Activated T-helper 1 cell treated with anti-CD3 and anti-CD28 coated beads, Interleukin-2, amount 50 U/mL, for 16 hours (primary cell): ENCODE data around the gene WNK1.
"Not testable (repeated sequence)": the region's sequence is repeated elsewhere in the genome, so short reads cannot be mapped to it uniquely, and the experiment has no call there.

Experiments
- DNase-seq, 2 donors: peaks; one replicate each; pipeline ENCODE4 v3.0.0-alpha.2; 2020; ENCODE audit warnings: low read depth in 1 of 2, low spot score in 1 of 2

WNK1 gene

DNA sequence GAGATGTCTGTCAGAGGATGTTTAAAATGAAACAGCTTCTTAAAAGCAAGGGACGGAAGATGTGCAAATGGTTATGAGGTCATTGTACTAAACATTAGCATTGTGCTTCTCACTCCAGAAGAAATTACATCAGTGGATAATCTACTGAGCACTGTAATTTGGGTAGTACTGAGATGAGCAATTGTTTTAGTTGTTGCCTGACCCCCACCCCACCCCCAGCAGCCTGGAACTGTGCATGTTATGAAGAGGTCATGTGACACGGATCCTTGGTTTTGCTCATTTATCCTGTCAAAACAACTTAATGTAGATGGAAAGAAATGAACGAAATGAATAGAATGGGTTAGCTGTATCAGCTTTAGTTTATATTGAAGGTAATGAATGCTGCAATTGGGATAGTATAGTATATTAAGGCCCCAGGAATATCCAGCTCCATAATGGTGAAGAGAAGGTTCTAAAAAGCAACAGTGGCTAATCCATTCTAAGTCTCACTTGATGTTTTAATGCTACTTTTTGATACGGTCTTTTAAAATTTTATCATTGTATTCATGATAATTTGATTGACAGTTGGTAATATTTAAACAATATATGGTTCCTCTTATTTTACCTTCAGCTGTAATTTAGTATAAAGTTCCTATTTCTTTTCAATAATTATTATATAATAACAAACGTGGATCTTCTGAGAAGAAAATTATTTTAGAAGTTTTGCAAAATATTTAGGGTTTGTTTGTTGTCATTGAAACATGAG is 58.5 kb downstream of the WNK1 start:
- DNase-seq, result no peak

GRCh38 chr12:812950-813349 is 60.6 kb downstream of the WNK1 start:
- no peak for DNase-seq

GRCh38 chr12:817456-817855 is 65.1 kb downstream of the WNK1 start:
- DNase-seq, result not testable (repeated sequence)

GRCh38 chr12:817941-818600 is 65.7 kb downstream of the WNK1 start:
- no peak for DNase-seq

GRCh38 chr12:818733-819132 is 66.4 kb downstream of the WNK1 start:
- DNase-seq, result no peak

DNA sequence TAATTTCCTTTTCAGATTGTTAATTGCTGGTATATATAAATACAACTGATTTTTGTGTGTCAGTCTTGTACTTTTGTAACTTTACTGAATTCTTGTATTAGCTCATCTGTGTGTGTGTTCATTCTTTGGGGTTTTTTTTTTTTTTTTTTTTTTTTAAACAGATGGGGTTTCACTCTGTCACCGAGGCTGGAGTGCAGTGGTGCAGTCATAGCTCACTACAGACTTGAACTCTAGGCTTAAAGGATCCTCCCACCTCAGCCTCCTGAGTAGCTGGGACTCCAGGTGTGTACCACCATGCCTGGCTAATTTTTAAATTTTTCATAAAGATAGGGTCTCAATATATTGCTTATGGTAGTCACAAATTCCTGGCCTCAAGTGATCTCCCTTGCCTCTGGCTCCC is 68.0 kb downstream of the WNK1 start:
- no peak for DNase-seq

DNA sequence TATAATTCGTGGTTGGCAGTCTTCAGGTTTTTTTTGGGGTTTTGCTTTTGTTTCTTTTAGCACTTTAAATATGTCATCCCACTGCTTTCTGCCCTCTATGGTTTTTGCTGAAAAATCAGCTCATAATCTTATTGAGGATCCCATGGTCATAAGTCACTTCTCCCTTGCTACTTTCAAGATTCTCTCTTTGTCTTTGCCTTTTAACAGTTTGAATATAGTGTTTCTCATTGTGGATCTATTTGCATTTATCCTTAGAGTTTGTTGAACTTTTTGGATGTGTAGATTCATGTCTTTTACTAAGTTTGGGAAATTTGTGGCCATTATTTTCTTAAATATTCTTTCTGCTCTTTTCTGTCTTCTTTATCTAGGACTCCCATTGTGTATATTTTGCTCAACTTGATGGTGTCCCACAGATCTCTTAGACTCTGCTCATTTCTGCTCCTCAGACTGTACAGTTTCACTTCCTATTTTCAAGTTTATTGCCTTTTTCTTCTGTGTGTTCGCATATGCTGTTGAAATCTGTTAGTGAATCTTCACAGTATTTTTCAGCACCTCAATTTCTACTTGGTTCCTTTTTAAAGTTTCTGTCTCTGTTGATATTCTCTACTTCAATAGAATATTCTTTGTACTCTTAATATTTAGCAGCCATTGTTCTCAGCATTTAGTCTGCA is 70.8 kb downstream of the WNK1 start:
- DNase-seq, result no peak

- no peak for DNase-seq
Measured at GRCh38 chr12:826331-826730, 74.0 kb downstream of the WNK1 start.

DNA sequence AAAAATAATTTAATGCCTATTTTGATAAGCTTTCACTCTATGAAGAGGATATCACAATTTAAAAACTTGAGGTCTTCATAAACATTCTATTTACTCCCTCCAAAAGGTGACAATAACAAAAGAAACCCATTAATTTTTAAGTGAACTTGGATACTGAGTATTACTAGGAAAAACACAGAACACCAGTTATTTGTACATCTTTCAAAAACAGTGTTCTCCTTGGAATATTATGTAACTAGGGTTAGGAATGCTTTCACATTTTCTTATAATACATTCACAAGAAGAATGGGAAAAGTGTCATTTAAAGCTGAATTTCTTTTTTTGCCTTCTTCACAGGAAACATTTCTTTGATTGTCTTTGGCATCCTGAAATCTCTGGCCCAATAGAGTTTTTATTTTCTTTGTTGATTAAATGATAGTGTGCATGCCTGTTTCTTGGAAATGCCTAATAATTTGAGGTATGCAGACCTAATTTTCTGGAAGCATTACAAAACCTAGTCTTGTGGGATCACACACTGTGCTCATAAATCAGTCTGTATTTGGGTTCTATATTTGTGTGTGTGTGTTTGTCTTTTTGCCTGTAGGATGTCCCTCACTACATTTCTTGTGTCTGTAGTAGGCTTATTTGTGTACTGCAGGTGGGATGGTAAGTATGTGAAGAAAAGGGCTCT is 76.5 kb downstream of the WNK1 start:
- DNase-seq, result no peak

DNA sequence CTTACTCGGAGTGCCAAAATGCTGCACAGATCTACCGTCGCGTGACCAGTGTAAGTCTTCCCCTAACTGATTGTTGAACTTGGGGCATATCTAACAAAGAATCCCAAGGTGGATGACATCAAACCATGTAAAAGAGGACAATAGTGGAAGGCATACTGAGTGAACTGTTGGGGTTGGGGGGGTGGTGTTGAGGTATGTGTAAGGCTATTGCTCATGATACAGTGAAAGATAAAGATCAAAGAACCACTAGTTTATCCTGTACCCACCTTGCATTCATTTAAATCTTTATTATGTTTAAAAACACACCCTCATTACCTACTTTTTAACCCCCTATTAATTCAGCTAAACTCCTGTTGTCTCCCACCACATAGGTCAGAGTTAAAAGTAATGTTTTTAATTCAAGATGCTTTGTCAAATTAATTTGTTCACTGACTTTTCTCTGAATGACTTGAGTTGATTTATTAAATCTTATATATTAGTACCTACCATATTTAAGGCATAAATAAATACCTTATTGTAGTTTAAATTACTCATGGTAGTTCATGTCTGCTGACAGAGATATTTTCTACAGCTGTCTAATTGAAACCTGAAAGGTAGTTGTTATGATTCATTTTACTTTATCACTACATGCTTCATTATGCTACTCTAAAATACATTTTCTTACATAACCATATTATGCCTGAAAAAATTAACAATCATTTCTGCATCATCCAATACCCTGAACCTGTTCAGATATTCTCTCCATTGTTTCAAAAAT is 77.9 kb downstream of the WNK1 start:
- no peak for DNase-seq

- DNase-seq, result no peak
Measured at GRCh38 chr12:835754-836518, 83.6 kb downstream of the WNK1 start.

DNA sequence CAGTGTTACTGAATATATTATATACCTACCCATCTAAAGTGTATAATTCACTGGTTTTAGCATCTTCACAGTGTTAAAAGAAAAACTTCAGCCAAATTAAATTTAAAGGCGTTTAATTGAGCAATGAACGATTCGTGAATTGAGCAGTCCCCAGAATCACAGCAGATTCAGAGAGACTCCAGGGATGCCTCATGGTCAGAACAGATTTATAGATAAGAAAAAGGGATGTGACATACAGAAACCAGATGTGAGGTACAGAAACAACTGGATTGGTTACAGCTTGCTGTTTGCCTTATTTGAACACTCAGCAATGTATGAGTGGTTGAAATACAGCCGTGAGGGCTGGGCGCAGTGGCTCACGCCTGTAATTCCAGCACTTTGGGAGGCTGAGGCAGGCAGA is 84.6 kb downstream of the WNK1 start:
- DNase-seq, result no peak

DNA sequence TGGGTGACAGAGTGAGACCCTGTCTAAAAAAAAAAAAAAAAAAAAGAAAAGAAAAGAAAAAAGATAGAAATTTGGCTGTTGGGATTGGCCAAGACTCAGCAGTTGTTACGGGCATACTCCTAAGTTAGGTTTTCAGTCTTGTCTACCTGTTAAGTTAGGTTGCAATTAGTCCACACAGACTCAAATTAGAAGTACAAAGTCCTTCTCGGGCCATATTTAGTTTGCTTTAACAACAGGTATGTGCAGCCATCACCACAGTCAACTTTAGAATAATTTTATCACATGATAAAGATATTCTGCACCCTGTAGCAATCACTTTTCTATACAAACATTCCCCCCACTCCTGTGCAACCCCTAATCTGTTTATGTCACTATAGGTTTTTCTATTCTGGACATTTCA is 85.2 kb downstream of the WNK1 start:
- DNase-seq, result no peak

DNA sequence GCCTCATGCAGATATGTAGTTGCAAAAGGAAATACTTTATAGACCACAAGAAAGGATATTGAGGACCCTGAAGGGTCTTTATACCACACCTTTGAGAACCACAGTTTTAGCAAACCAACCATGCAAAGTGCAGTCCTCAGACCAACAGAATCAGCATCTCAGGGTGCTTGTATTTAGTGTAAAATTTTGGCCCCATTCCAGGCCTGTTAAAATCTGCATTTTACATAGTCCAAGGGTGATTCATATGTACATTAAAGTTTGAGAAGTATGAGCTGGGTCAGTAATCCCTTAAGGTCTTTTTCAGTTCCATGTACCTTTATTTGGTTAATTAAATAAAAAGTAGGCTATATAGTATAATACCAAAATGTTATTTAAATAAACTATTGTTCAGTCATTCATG is 91.2 kb downstream of the WNK1 start:
- DNase-seq, result no peak

DNA sequence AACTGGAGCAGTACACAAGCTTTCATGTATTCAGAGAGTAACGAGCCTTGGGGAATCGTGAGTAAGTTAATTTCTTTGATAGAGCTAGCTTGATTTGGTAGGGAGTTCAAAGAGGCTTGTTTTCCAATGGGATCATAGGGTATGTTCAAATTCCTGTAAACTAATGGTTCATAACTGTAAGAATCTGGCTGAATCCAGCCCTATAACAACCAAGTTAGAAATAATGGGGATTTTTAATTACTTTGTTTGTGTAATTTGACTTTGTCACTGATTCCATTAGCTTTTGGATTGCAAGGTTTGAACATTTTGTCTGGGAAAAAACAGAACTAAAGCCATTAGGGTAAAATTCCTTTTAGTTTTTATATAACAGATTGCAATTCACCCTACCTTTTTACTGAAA is 94.0 kb downstream of the WNK1 start:
- no peak for DNase-seq

- no peak for DNase-seq
Measured at GRCh38 chr12:848173-848865, 95.9 kb downstream of the WNK1 start.

GRCh38 chr12:848882-849527 is 96.6 kb downstream of the WNK1 start:
- DNase-seq, result no peak

DNA sequence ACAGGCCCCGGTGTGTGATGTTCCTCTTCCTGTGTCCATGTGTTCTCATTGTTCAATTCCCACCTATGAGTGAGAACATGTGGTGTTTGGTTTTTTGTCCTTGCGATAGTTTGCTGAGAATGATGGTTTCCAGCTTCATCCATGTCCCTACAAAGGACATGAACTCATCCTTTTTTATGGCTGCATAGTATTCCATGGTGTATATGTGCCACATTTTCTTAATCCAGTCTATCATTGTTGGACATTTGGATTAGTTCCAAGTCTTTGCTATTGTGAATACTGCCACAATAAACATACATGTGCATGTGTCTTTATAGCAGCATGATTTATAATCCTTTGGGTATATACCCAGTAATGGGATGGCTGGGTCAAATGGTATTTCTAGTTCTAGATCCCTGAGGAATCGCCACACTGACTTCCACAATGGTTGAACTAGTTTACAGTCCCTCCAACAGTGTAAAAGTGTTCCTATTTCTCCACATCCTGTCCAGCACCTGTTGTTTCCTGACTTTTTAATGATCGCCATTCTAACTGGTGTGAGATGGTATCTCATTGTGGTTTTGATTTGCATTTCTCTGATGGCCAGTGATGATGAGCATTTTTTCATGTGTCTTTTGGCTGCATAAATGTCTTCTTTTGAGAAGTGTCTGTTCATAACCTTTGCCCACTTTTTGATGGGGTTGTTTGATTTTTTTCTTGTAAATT is 97.5 kb downstream of the WNK1 start:
- not testable (repeated sequence) for DNase-seq

GRCh38 chr12:851343-851742 is 99.0 kb downstream of the WNK1 start:
- no peak for DNase-seq
